GM12892 (cell line): Measurements from ENCODE around the gene FBXL20.

Experiments
- POLR2A ChIP-seq: IDR thresholded peaks from 2 replicates; pipeline ENCODE4 v1.6.1; 2011; ENCODE audit warnings: low read depth, low read length, control low read depth
- POLR2AphosphoS5 ChIP-seq: IDR thresholded peaks from 2 replicates; pipeline ENCODE4 v1.6.1; 2011; ENCODE audit warnings: low read depth, low read length, control low read depth

DNA sequence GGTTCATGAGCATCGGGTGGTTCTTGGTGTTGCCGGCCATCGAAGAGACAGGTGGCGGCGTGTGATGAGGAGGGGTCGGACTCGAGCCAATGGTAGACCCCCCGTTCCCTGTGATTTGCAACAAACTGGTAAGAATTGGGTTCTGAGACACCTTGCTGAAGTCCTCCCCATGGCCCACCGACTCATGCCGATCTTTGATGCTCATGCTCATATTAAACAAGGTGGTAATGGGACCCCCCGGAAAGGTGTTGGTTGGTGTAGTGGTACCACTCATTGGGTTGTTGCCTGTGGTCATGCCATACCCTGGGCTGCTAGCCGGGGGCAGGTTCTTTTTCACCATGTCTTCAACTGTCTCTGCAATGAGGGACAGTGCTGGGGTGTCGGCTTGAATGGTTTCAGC is 8.9 kb upstream of the FBXL20 start:
- TF ChIP-seq POLR2A, result no peak
- TF ChIP-seq POLR2AphosphoS5, result no peak
